Activated naive CD8-positive, alpha-beta T cell treated with anti-CD3 and anti-CD28 coated beads, Interleukin-2, amount 50 U/mL, for 24 hours (primary cell): Measurements from ENCODE around the gene EDRF1.

Source experiments
- ATAC-seq: fragments of 150-1000 bp; cut with Tn5 transposase; one replicate; pipeline ENCODE4 v1.10.0; 2021
- DNase-seq: peaks from one replicate; pipeline ENCODE4 v3.0.0; 2021
- H3K27ac Mint-ChIP-seq: one replicate; pipeline ENCODE4 v1.8.0; 2021; ENCODE audit warnings: mild to moderate bottlenecking, mixed read lengths
- H3K27me3 Mint-ChIP-seq: one replicate; pipeline ENCODE4 v1.8.0; 2021; ENCODE audit warnings: mixed read lengths
- H3K36me3 Mint-ChIP-seq: one replicate; pipeline ENCODE4 v1.8.0; 2021; ENCODE audit warnings: low read depth, mixed read lengths
- H3K4me1 Mint-ChIP-seq: one replicate; pipeline ENCODE4 v1.8.0; 2021; ENCODE audit warnings: mixed read lengths
- H3K4me3 Mint-ChIP-seq: one replicate; pipeline ENCODE4 v1.8.0; 2021; ENCODE audit warnings: mild to moderate bottlenecking, moderate library complexity, mixed read lengths
- H3K9me3 Mint-ChIP-seq: one replicate; pipeline ENCODE4 v1.8.0; 2021; ENCODE audit warnings: mixed read lengths

EDRF1 gene

GRCh38 chr10:125802739-125803138 lies 83.2 kb downstream of the EDRF1 start:
- Mint-ChIP-seq H3K4me3 (no peak overlapping the region), H3K27ac (no peak overlapping the region), H3K4me1 (peaks cover 2% of the 10 kb centered on the region), H3K9me3 (no peaks in the 10 kb centered on the region), H3K36me3 (peaks cover 2% of the 10 kb centered on the region), H3K27me3 (no peaks in the 10 kb centered on the region)
- ATAC-seq (peak; percentile 66), DNase-seq (no peak)

- peaks cover 13% of the 10 kb centered on the region for H3K36me3 Mint-ChIP-seq
- no peaks in the 10 kb centered on the region for H3K27me3 Mint-ChIP-seq
- no peaks in the 10 kb centered on the region for H3K4me1 Mint-ChIP-seq
- no peak overlapping the region for H3K27ac Mint-ChIP-seq
- no peak overlapping the region for H3K4me3 Mint-ChIP-seq
- no peak for ATAC-seq
- no peak for DNase-seq
- no peaks in the 10 kb centered on the region for H3K9me3 Mint-ChIP-seq
Observed at GRCh38 chr10:125808047-125808446, 88.5 kb downstream of the EDRF1 start.

- H3K4me3 Mint-ChIP-seq, result no peak overlapping the region
- DNase-seq (no peak), ATAC-seq (no peak)
- H3K27me3 Mint-ChIP-seq, result no peaks in the 10 kb centered on the region
- no peaks in the 10 kb centered on the region for H3K9me3 Mint-ChIP-seq
- no peaks in the 10 kb centered on the region for H3K4me1 Mint-ChIP-seq
- no peak overlapping the region for H3K27ac Mint-ChIP-seq
- H3K36me3 Mint-ChIP-seq, result peaks cover 28% of the 10 kb centered on the region
Observed at GRCh38 chr10:125811251-125811650, 91.7 kb downstream of the EDRF1 start.

- no peaks in the 10 kb centered on the region for H3K4me1 Mint-ChIP-seq
- no peak overlapping the region for H3K27ac Mint-ChIP-seq
- DNase-seq, result no peak
- no peaks in the 10 kb centered on the region for H3K27me3 Mint-ChIP-seq
- ATAC-seq, result no peak
- no peaks in the 10 kb centered on the region for H3K9me3 Mint-ChIP-seq
- H3K36me3 Mint-ChIP-seq, result peaks cover 28% of the 10 kb centered on the region
- H3K4me3 Mint-ChIP-seq, result no peak overlapping the region
Observed at GRCh38 chr10:125812128-125812750, 92.7 kb downstream of the EDRF1 start.
